ENCODE results near the gene SIM2. TPM values are rescaled to one million over a fixed set of nuclear protein-coding genes. Genes with fewer than 3 reads are reported as not detected.

Gene SIM2
- polyA plus RNA-seq, 1 donor from 2014 or later, result not detected

DNA sequence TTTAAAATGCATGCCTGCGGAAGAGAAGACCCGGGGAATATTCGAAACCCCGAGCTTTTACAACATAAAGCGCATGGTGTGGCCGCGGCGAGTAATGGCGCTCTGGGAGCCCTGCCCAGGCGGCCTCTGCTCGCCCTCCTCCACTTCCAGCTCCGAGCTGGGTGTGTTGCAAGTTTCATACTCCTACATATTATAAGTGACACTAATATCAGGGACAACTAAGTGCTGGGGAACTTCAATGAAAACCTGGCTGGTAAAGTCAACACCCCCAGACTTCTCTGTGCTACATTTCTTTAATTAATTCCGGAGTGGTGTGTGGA is 11.8 kb downstream of the SIM2 start:
- Histone ChIP-seq H2AFZ (ENCODE audit: low read depth, low read length) (no peak overlapping the region), H3K4me3 (ENCODE audit: low read length) (no peak overlapping the region), H3F3A (ENCODE audit: insufficient read depth, low read length, poor library complexity, severe bottlenecking) (no peaks in the 10 kb centered on the region), H4K20me1 (ENCODE audit: insufficient read depth) (no peaks in the 10 kb centered on the region), H3K36me3 (ENCODE audit: insufficient read depth, low read length) (no peaks in the 10 kb centered on the region), H3K79me2 (replicated peaks; ENCODE audit: insufficient read depth, low read length) (no peaks in the 10 kb centered on the region), H3K9ac (ENCODE audit: low read length) (no peak overlapping the region), H3K27ac (ENCODE audit: low read length) (no peak overlapping the region), H3K9me2 (ENCODE audit: insufficient read depth, low read length) (no peaks in the 10 kb centered on the region), H3K27me3 (ENCODE audit: insufficient read depth, low read depth, low read length) (peaks cover 99% of the 10 kb centered on the region), H3K4me2 (ENCODE audit: low read length) (no peak overlapping the region), H3K9me3 (ENCODE audit: low read length) (no peaks in the 10 kb centered on the region)
- no peak for TF ChIP-seq SMC3 (conservative IDR thresholded peaks at IDR 0.05; ENCODE audit: poor library complexity)
- TF ChIP-seq TAF1 (IDR thresholded peaks at IDR 0.05; ENCODE audit: low read depth), result no peak
- no peak for TF ChIP-seq MXI1 (conservative IDR thresholded peaks at IDR 0.05; ENCODE audit: poor library complexity, severe bottlenecking)
- TF ChIP-seq, protein P1, sequence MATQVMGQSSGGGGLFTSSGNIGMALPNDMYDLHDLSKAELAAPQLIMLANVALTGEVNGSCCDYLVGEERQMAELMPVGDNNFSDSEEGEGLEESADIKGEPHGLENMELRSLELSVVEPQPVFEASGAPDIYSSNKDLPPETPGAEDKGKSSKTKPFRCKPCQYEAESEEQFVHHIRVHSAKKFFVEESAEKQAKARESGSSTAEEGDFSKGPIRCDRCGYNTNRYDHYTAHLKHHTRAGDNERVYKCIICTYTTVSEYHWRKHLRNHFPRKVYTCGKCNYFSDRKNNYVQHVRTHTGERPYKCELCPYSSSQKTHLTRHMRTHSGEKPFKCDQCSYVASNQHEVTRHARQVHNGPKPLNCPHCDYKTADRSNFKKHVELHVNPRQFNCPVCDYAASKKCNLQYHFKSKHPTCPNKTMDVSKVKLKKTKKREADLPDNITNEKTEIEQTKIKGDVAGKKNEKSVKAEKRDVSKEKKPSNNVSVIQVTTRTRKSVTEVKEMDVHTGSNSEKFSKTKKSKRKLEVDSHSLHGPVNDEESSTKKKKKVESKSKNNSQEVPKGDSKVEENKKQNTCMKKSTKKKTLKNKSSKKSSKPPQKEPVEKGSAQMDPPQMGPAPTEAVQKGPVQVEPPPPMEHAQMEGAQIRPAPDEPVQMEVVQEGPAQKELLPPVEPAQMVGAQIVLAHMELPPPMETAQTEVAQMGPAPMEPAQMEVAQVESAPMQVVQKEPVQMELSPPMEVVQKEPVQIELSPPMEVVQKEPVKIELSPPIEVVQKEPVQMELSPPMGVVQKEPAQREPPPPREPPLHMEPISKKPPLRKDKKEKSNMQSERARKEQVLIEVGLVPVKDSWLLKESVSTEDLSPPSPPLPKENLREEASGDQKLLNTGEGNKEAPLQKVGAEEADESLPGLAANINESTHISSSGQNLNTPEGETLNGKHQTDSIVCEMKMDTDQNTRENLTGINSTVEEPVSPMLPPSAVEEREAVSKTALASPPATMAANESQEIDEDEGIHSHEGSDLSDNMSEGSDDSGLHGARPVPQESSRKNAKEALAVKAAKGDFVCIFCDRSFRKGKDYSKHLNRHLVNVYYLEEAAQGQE (IDR thresholded peaks at IDR 0.05; ENCODE audit: borderline replicate concordance), result no peak
- TF ChIP-seq EZH2 (IDR thresholded peaks at IDR 0.05; ENCODE audit: borderline replicate concordance, insufficient read depth, low read length, poor library complexity, severe bottlenecking), result no peak
- no peak for TF ChIP-seq EP300 (conservative IDR thresholded peaks at IDR 0.05; ENCODE audit: poor library complexity, severe bottlenecking)
- TF ChIP-seq POLR2AphosphoS5 (IDR thresholded peaks at IDR 0.05), result no peak

DNA sequence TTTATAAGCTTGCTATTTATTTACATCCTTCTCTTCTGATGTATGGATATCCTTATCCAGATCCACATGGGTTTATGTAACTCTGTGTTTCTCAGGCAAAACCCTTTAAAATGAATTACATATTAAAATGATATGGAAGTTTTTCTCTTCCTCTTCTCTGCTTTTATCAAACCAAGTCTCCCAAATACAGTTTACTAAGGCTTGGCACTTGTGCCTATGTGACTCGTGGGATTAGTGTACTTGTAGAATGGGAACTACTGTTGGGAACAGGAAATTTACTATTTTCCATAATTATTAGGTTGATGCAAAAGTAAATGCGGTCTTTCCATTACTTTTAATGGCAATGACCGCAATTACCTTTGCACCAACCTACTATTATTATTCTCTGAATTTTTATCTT is 14.8 kb downstream of the SIM2 start:
- Histone ChIP-seq H3K4me2 (ENCODE audit: low read length) (no peak overlapping the region), H3K9me2 (ENCODE audit: insufficient read depth, low read length) (no peaks in the 10 kb centered on the region), H3K27me3 (ENCODE audit: insufficient read depth, low read depth, low read length) (peaks cover 73% of the 10 kb centered on the region), H3F3A (ENCODE audit: insufficient read depth, low read length, poor library complexity, severe bottlenecking) (no peaks in the 10 kb centered on the region), H2AFZ (ENCODE audit: low read depth, low read length) (no peak overlapping the region), H3K9me3 (ENCODE audit: low read length) (no peaks in the 10 kb centered on the region), H3K36me3 (ENCODE audit: insufficient read depth, low read length) (no peaks in the 10 kb centered on the region), H3K27ac (ENCODE audit: low read length) (no peak overlapping the region), H3K79me2 (replicated peaks; ENCODE audit: insufficient read depth, low read length) (no peaks in the 10 kb centered on the region), H3K4me3 (ENCODE audit: low read length) (no peak overlapping the region), H4K20me1 (ENCODE audit: insufficient read depth) (no peaks in the 10 kb centered on the region), H3K9ac (ENCODE audit: low read length) (no peak overlapping the region)
- no peak for TF ChIP-seq TAF1 (IDR thresholded peaks at IDR 0.05; ENCODE audit: low read depth)
- TF ChIP-seq POLR2AphosphoS5 (IDR thresholded peaks at IDR 0.05), result no peak
- TF ChIP-seq, protein P2, sequence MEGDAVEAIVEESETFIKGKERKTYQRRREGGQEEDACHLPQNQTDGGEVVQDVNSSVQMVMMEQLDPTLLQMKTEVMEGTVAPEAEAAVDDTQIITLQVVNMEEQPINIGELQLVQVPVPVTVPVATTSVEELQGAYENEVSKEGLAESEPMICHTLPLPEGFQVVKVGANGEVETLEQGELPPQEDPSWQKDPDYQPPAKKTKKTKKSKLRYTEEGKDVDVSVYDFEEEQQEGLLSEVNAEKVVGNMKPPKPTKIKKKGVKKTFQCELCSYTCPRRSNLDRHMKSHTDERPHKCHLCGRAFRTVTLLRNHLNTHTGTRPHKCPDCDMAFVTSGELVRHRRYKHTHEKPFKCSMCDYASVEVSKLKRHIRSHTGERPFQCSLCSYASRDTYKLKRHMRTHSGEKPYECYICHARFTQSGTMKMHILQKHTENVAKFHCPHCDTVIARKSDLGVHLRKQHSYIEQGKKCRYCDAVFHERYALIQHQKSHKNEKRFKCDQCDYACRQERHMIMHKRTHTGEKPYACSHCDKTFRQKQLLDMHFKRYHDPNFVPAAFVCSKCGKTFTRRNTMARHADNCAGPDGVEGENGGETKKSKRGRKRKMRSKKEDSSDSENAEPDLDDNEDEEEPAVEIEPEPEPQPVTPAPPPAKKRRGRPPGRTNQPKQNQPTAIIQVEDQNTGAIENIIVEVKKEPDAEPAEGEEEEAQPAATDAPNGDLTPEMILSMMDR (IDR thresholded peaks at IDR 0.05; ENCODE audit: poor library complexity, severe bottlenecking), result no peak
- TF ChIP-seq EZH2 (IDR thresholded peaks at IDR 0.05; ENCODE audit: borderline replicate concordance, insufficient read depth, low read length, poor library complexity, severe bottlenecking), result no peak
- no peak for TF ChIP-seq EP300 (conservative IDR thresholded peaks at IDR 0.05; ENCODE audit: poor library complexity, severe bottlenecking)
- no peak for TF ChIP-seq RAD21 (conservative IDR thresholded peaks at IDR 0.05)
- no peak for TF ChIP-seq MXI1 (conservative IDR thresholded peaks at IDR 0.05; ENCODE audit: poor library complexity, severe bottlenecking)
- TF ChIP-seq, protein P1 (IDR thresholded peaks at IDR 0.05; ENCODE audit: borderline replicate concordance), result no peak
- no peak for TF ChIP-seq SMC3 (conservative IDR thresholded peaks at IDR 0.05; ENCODE audit: poor library complexity)
